Brain microvascular endothelial cell (primary cell): Measurements from ENCODE around the gene CPNE6.
"Not testable (repeated sequence)": the region's sequence is repeated elsewhere in the genome, so short reads cannot be mapped to it uniquely, and the experiment has no call there.

Source experiments
- DNase-seq: peaks from one replicate; pipeline ENCODE4 v3.0.0-alpha.2; 2020
- H3K27ac ChIP-seq: fragments of 250-450 bp; sonication (Bioruptor Pico); 2 replicates; pipeline ENCODE4 v1.5.1; 2020; ENCODE audit warnings: mild to moderate bottlenecking, moderate library complexity
- H3K27me3 ChIP-seq: fragments of 250-450 bp; sonication (Bioruptor Pico); replicated peaks from 2 replicates; pipeline ENCODE4 v1.5.1; 2020; ENCODE audit warnings: mild to moderate bottlenecking
- H3K36me3 ChIP-seq: fragments of 250-450 bp; sonication (Bioruptor Pico); replicated peaks from 2 replicates; pipeline ENCODE4 v1.5.1; 2020; ENCODE audit warnings: mild to moderate bottlenecking
- H3K4me3 ChIP-seq: 2 replicates; pipeline ENCODE4 v1.5.1; 2011; ENCODE audit warnings: low read depth, mild to moderate bottlenecking, control low read depth, low read length, moderate library complexity
- in situ Hi-C: cut with HindIII; loops from 2 replicates; pipeline ENCODE4 v1.10.0; 2017; ENCODE audit warnings: low sequenced_read_pairs, low pct_ligation_motif_present
- TF ChIP-seq, protein P1 (sequence below): IDR thresholded peaks from 2 replicates; pipeline ENCODE4 v1.5.1; 2011; ENCODE audit warnings: low read depth, mild to moderate bottlenecking, moderate library complexity, low read length, control low read depth, inconsistent platforms; ENCODE audit errors: missing control alignments

The CPNE6 gene

GRCh38 chr14:24037658-24038037, 33.7 kb upstream of the CPNE6 start:
- no peak overlapping the region for H3K27ac ChIP-seq
- H3K36me3 ChIP-seq: no peaks in the 10 kb centered on the region
- in situ Hi-C loops: no loop called here
- no peaks in the 10 kb centered on the region for H3K27me3 ChIP-seq
- no peak overlapping the region for H3K4me3 ChIP-seq
- no peak for DNase-seq
- TF ChIP-seq, protein P1, sequence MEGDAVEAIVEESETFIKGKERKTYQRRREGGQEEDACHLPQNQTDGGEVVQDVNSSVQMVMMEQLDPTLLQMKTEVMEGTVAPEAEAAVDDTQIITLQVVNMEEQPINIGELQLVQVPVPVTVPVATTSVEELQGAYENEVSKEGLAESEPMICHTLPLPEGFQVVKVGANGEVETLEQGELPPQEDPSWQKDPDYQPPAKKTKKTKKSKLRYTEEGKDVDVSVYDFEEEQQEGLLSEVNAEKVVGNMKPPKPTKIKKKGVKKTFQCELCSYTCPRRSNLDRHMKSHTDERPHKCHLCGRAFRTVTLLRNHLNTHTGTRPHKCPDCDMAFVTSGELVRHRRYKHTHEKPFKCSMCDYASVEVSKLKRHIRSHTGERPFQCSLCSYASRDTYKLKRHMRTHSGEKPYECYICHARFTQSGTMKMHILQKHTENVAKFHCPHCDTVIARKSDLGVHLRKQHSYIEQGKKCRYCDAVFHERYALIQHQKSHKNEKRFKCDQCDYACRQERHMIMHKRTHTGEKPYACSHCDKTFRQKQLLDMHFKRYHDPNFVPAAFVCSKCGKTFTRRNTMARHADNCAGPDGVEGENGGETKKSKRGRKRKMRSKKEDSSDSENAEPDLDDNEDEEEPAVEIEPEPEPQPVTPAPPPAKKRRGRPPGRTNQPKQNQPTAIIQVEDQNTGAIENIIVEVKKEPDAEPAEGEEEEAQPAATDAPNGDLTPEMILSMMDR: no peak

DNA sequence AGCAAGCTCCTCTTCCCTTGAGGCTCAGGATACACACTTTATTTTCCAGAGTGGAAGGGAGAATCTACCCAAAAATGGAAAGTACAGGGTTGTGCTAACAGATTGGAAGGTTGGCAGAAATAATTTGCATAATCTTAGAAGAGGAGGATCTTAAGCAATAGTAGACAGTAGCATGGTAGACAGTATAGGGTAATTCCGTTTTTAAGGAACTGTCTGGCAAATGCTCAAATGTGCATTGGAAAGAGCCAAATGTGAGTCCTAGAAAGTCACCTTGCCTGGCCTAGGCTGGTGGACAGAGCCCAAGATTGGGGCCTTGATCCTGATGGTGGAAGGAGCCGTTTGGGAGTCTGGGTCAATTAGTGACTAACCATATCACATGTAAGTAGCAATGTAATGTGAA, 32.7 kb upstream of the CPNE6 start:
- in situ Hi-C loops: no loop called here
- TF ChIP-seq, protein P1: no peak
- H3K36me3 ChIP-seq: no peaks in the 10 kb centered on the region
- no peak for DNase-seq
- H3K4me3 ChIP-seq: no peak overlapping the region
- no peaks in the 10 kb centered on the region for H3K27me3 ChIP-seq
- H3K27ac ChIP-seq: no peak overlapping the region

- Histone ChIP-seq H3K27me3 (no peaks in the 10 kb centered on the region), H3K36me3 (no peaks in the 10 kb centered on the region), H3K27ac (no peak overlapping the region), H3K4me3 (no peak overlapping the region)
- no peak for DNase-seq
- TF ChIP-seq, protein P1: no peak
- in situ Hi-C loops: no loop called here
Measured at GRCh38 chr14:24040692-24041091, 30.7 kb upstream of the CPNE6 start.

DNA sequence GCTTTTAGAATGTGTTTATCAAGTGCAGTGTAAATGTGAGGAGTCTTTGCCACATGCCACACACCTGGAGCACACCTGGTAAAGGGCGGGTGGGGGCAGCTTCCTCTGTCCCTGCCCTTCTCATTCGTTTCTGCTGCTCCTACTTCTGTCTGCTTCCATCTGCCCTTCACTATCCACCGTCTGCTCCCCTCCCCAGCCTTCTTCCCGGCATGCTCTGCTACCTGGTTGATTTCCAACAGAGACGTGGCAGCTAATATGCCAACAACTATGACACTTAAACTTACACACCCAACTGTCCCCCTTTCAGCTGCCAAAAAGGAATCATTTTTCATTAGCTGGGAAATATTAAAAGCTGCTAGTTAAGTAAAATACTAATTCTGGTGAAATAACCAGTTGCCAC, 28.6 kb upstream of the CPNE6 start:
- TF ChIP-seq, protein P1: no peak
- Histone ChIP-seq H3K27me3 (no peaks in the 10 kb centered on the region), H3K27ac (no peak overlapping the region), H3K36me3 (no peaks in the 10 kb centered on the region), H3K4me3 (no peak overlapping the region)
- in situ Hi-C loops: no loop called here
- no peak for DNase-seq

DNA sequence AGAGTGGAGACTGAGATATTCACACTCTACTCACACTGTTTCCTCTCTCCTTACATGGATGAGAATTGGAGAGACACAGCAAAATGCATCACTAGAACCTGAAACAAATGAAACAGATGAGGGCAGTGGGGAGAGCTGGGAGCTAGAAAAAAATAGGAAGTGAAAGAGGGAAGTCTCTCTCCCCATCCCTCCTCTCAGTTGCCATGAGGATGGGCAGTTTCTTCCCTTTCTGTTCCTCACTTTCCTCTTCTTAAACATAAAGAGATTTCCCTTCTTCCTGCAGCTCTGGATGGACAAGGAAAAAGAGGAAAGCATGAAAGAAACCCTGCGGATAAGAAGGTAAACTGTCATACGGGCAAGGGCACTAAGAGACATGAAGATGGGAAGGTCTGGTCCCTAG, 22.4 kb upstream of the CPNE6 start:
- H3K4me3 ChIP-seq, DNase-seq, H3K36me3 ChIP-seq, H3K27ac ChIP-seq, H3K27me3 ChIP-seq, in situ Hi-C loops: not testable (repeated sequence)

GRCh38 chr14:24050753-24051152, 20.6 kb upstream of the CPNE6 start:
- in situ Hi-C loops, H3K36me3 ChIP-seq, H3K27me3 ChIP-seq, DNase-seq, H3K27ac ChIP-seq, H3K4me3 ChIP-seq: not testable (repeated sequence)

DNA sequence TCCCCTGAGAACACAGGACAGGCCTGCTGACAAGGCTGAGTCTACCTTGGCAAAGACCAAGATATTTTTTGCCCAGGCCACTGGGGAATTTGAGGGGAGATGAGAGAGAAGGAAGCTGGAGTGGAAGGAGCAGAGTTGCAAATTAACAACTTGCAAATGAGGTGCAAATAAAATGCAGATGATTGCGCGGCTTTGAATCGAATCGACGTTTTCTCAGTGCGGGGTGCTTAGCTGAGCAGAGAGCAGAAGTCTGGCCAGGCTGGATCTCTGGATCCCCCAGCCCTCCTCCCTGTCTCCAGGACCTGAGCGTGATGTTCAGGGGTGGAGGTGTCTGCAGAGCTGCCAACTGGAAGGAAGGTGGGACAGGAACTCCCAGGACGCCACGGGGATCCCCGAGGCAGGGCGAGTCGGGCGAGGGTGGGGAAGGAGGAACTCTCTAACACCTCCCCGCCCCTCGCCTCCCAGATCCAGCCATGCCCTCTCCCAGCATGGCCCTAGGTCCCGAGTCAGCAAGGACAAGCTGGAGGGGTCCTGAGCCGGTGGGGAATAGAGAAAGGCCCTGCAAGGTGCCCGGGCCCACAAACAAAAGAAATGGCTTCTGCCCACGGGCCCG, 20.1 kb upstream of the CPNE6 start:
- Histone ChIP-seq H3K36me3 (no peaks in the 10 kb centered on the region), H3K27ac (no peak overlapping the region), H3K27me3 (no peaks in the 10 kb centered on the region), H3K4me3 (peak overlapping the region; percentile 56)
- DNase-seq: no peak
- in situ Hi-C loops: no loop called here
- TF ChIP-seq, protein P1: no peak
